AG09309 (cell line): ENCODE results near the gene WDR72.

Experiments used
- DNase-seq: peaks from one replicate; pipeline ENCODE4 v3.0.0-alpha.2; 2010; ENCODE audit warnings: low read depth
- H3K4me3 ChIP-seq: 2 replicates; pipeline ENCODE4 v1.5.1; 2011; ENCODE audit warnings: mild to moderate bottlenecking, low read depth, low read length, moderate library complexity; ENCODE audit not compliant: control insufficient read depth
- CTCF ChIP-seq: IDR thresholded peaks from 2 replicates; pipeline ENCODE4 v1.5.1; 2011; ENCODE audit warnings: mild to moderate bottlenecking, low read depth, low read length, inconsistent platforms; ENCODE audit not compliant: insufficient read depth, control insufficient read depth; ENCODE audit errors: missing control alignments

The WDR72 gene

GRCh38 chr15:53498996-53499395 is 260.5 kb downstream of the WDR72 start:
- no peak overlapping the region for H3K4me3 ChIP-seq
- TF ChIP-seq CTCF: no peak
- DNase-seq: no peak

GRCh38 chr15:53490341-53490740 is 269.1 kb downstream of the WDR72 start:
- H3K4me3 ChIP-seq: no peak overlapping the region
- no peak for TF ChIP-seq CTCF
- no peak for DNase-seq

- DNase-seq: no peak
- no peak for TF ChIP-seq CTCF
- no peak overlapping the region for H3K4me3 ChIP-seq
Measured at GRCh38 chr15:53482055-53482454, 277.4 kb downstream of the WDR72 start.

GRCh38 chr15:53477981-53478766 is 281.3 kb downstream of the WDR72 start:
- no peak for DNase-seq
- TF ChIP-seq CTCF: no peak
- no peak overlapping the region for H3K4me3 ChIP-seq

GRCh38 chr15:53473886-53474285 is 285.6 kb downstream of the WDR72 start:
- DNase-seq: no peak
- H3K4me3 ChIP-seq: no peak overlapping the region
- no peak for TF ChIP-seq CTCF

GRCh38 chr15:53473435-53473834 is 286.0 kb downstream of the WDR72 start:
- H3K4me3 ChIP-seq: no peak overlapping the region
- no peak for TF ChIP-seq CTCF
- no peak for DNase-seq
